ENCODE data around the gene ZBTB25.

- TF ChIP-seq CTCF (IDR thresholded peaks at IDR 0.05) (peak; percentile 80 to 95 (median 86)), POLR2A (IDR thresholded peaks at IDR 0.05) (no peak)
These were observed 7.4 kb upstream of the ZBTB25 start for GRCh38 chr14:64510825-64511671.

All from adrenal gland (tissue), 5 donors.